Panc1 (cell line): ENCODE measurements around the gene SLX9.

Source experiments
- POLR2AphosphoS5 ChIP-seq: IDR thresholded peaks from 2 replicates; pipeline ENCODE4 v1.6.1; 2012; ENCODE audit warnings: mild to moderate bottlenecking, low read depth, low read length, moderate library complexity
- TCF7L2 ChIP-seq: IDR thresholded peaks from 2 replicates; pipeline ENCODE4 v1.6.1; 2011; ENCODE audit warnings: mild to moderate bottlenecking, low read depth, low read length, inconsistent platforms
- TF ChIP-seq, protein P1 (sequence below): fragments of 450-650 bp; IDR thresholded peaks from 2 replicates; pipeline ENCODE4 v1.5.1; 2017; ENCODE audit warnings: mild to moderate bottlenecking

DNA sequence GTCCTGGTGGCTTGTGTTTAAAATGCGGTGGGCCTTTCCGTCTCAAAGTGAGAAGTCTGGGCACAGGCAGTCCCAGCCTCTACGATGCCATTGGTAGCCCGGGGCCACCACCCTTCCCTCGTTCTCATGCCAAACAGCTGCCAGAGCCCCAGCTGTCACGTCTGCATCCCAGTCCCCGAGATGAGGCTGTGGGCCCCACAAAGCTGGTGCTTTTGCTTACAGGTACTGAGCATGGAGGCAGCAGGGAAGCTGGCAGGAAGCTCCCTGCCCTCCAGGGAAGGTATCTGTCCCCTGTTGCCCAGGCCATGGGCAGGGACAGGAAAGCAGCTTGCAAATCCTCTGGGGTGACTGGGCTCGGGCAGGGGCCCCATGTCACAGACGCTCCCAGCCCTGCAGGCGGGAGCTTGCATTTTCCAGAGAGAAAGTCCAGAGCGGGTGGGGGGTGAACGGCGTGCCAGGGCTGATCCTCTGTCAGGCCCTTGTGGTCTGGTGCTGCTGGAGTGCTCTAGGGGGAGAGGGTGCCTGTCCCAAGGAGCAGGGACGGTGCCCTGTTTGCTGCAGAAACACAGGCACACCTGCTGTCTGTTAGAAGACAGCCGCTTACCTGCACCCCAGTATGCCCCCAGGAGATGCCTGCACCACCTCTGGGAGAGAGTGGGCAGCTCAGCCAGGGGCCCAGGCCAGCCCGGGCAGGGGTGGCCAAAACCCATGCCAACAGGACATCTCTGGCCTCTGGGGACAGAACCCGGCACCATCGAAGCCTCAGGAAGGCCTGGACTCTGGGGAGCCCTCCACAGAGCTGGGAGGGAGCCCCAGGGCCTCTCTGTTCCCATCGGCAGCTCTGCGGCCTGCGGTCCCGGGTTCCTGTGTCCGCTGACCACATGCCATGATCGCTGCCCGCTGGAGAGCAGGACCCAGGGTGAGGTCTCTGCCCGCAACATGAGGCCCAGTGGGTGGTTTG is 45.9 kb downstream of the SLX9 start:
- TF ChIP-seq, protein P1, sequence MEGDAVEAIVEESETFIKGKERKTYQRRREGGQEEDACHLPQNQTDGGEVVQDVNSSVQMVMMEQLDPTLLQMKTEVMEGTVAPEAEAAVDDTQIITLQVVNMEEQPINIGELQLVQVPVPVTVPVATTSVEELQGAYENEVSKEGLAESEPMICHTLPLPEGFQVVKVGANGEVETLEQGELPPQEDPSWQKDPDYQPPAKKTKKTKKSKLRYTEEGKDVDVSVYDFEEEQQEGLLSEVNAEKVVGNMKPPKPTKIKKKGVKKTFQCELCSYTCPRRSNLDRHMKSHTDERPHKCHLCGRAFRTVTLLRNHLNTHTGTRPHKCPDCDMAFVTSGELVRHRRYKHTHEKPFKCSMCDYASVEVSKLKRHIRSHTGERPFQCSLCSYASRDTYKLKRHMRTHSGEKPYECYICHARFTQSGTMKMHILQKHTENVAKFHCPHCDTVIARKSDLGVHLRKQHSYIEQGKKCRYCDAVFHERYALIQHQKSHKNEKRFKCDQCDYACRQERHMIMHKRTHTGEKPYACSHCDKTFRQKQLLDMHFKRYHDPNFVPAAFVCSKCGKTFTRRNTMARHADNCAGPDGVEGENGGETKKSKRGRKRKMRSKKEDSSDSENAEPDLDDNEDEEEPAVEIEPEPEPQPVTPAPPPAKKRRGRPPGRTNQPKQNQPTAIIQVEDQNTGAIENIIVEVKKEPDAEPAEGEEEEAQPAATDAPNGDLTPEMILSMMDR: no peak
- TF ChIP-seq POLR2AphosphoS5: no peak
- TF ChIP-seq TCF7L2: no peak
